WTC11 (cell line): Measurements from ENCODE around the gene LIN7B.

Source experiments
- ELF4 ChIP-seq: sonication (generic); formaldehyde crosslinking; IDR thresholded peaks from 2 replicates; pipeline ENCODE4 v1.8.1; 2022; ENCODE audit warnings: low read depth, mild to moderate bottlenecking, moderate library complexity, missing genetic modification reagents
- KAT7 ChIP-seq: sonication (generic); formaldehyde crosslinking; IDR thresholded peaks from 2 replicates; pipeline ENCODE4 v1.8.1; 2023; ENCODE audit warnings: missing genetic modification reagents, mild to moderate bottlenecking, borderline replicate concordance

DNA sequence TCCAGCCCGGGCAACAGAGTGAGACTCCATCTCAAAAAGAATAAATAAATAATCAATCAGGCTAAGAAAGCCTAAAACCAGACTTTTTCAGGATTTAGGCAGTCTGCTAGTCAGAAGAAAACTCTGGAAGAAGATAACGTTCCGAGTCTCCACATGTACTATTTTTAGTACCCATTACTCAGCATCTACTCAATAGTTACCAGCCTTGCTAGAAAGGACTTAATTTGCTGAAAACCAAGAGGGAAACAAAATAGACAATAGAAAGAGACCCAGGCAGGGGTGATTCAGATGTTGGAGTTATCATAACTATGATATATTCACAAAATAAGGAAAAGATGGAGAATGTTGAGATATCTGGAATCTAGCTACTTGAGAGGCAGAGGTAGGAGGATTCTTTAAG is 3.6 kb upstream of the LIN7B start:
- TF ChIP-seq ELF4 (CRISPR knock-in tag): no peak
- no peak for TF ChIP-seq KAT7 (CRISPR knock-in tag)
